ENCODE data around the gene PDE10A.
"Not testable (repeated sequence)": the region's sequence is repeated elsewhere in the genome, so short reads cannot be mapped to it uniquely, and the experiment has no call there.

Gene PDE10A

GRCh38 chr6:165558097-165558496 is 104.9 kb downstream of the PDE10A start:
- H3K4me3 Mint-ChIP-seq, H3K27ac Mint-ChIP-seq, CTCF ChIA-PET, DNase-seq, H3K36me3 Mint-ChIP-seq, H3K27me3 Mint-ChIP-seq, H3K4me1 Mint-ChIP-seq: not testable (repeated sequence)
- H3K9me3 Mint-ChIP-seq = peaks cover 13% of the 10 kb centered on the region

GRCh38 chr6:165557674-165558073 is 105.4 kb downstream of the PDE10A start:
- H3K27me3 Mint-ChIP-seq = no peaks in the 10 kb centered on the region
- no peak for DNase-seq
- CTCF ChIA-PET = no interaction called here
- no peaks in the 10 kb centered on the region for H3K4me1 Mint-ChIP-seq
- peaks cover 13% of the 10 kb centered on the region for H3K9me3 Mint-ChIP-seq
- H3K27ac Mint-ChIP-seq = no peak overlapping the region
- no peak overlapping the region for H3K4me3 Mint-ChIP-seq
- H3K36me3 Mint-ChIP-seq = no peaks in the 10 kb centered on the region

- DNase-seq = no peak
- no peaks in the 10 kb centered on the region for H3K36me3 Mint-ChIP-seq
- CTCF ChIA-PET = no interaction called here
- H3K4me1 Mint-ChIP-seq = no peaks in the 10 kb centered on the region
- peaks cover 13% of the 10 kb centered on the region for H3K9me3 Mint-ChIP-seq
- H3K4me3 Mint-ChIP-seq = no peak overlapping the region
- H3K27me3 Mint-ChIP-seq = no peaks in the 10 kb centered on the region
- H3K27ac Mint-ChIP-seq = no peak overlapping the region
Measured at GRCh38 chr6:165556116-165556843, 106.8 kb downstream of the PDE10A start.

GRCh38 chr6:165554644-165555043 is 108.4 kb downstream of the PDE10A start:
- H3K36me3 Mint-ChIP-seq, CTCF ChIA-PET: not testable (repeated sequence)

GRCh38 chr6:165552248-165552736 is 110.7 kb downstream of the PDE10A start:
- H3K9me3 Mint-ChIP-seq = no peaks in the 10 kb centered on the region
- no peak overlapping the region for H3K27ac Mint-ChIP-seq
- H3K4me3 Mint-ChIP-seq = no peak overlapping the region
- H3K27me3 Mint-ChIP-seq = no peaks in the 10 kb centered on the region
- CTCF ChIA-PET = no interaction called here
- H3K36me3 Mint-ChIP-seq = no peaks in the 10 kb centered on the region
- DNase-seq = no peak
- H3K4me1 Mint-ChIP-seq = no peaks in the 10 kb centered on the region

More at GRCh38 chr6:165554644-165555043, 108.4 kb downstream of the PDE10A start:
- H3K27me3 Mint-ChIP-seq, H3K9me3 Mint-ChIP-seq, H3K4me3 Mint-ChIP-seq, H3K4me1 Mint-ChIP-seq, H3K27ac Mint-ChIP-seq, DNase-seq: not testable (repeated sequence)

- H3K27ac Mint-ChIP-seq = no peak overlapping the region
- no peak for DNase-seq
- H3K27me3 Mint-ChIP-seq = no peaks in the 10 kb centered on the region
- CTCF ChIA-PET = no interaction called here
- no peak overlapping the region for H3K4me3 Mint-ChIP-seq
- H3K4me1 Mint-ChIP-seq = no peaks in the 10 kb centered on the region
- no peaks in the 10 kb centered on the region for H3K36me3 Mint-ChIP-seq
- H3K9me3 Mint-ChIP-seq = no peaks in the 10 kb centered on the region
Measured at GRCh38 chr6:165551828-165552227, 111.2 kb downstream of the PDE10A start.

- Mint-ChIP-seq H3K9me3 (no peaks in the 10 kb centered on the region), H3K4me3 (no peak overlapping the region), H3K27me3 (no peaks in the 10 kb centered on the region), H3K36me3 (no peaks in the 10 kb centered on the region), H3K4me1 (no peaks in the 10 kb centered on the region), H3K27ac (no peak overlapping the region)
- CTCF ChIA-PET = no interaction called here
- DNase-seq = no peak
Measured at GRCh38 chr6:165548450-165548849, 114.6 kb downstream of the PDE10A start.

GRCh38 chr6:165545806-165546205 is 117.2 kb downstream of the PDE10A start:
- CTCF ChIA-PET = no interaction called here
- Mint-ChIP-seq H3K27ac (no peak overlapping the region), H3K36me3 (no peaks in the 10 kb centered on the region), H3K4me1 (no peaks in the 10 kb centered on the region), H3K9me3 (peaks cover 2% of the 10 kb centered on the region), H3K27me3 (no peaks in the 10 kb centered on the region), H3K4me3 (no peak overlapping the region)
- no peak for DNase-seq

- no peak for DNase-seq
- Mint-ChIP-seq H3K36me3 (no peaks in the 10 kb centered on the region), H3K27ac (no peak overlapping the region), H3K4me1 (no peaks in the 10 kb centered on the region), H3K27me3 (no peaks in the 10 kb centered on the region), H3K9me3 (peaks cover 4% of the 10 kb centered on the region), H3K4me3 (no peak overlapping the region)
- CTCF ChIA-PET = no interaction called here
Measured at GRCh38 chr6:165543781-165544180, 119.3 kb downstream of the PDE10A start.

GRCh38 chr6:165536911-165537310 is 126.1 kb downstream of the PDE10A start:
- Mint-ChIP-seq H3K9me3 (peaks cover 4% of the 10 kb centered on the region), H3K36me3 (no peaks in the 10 kb centered on the region), H3K4me1 (no peaks in the 10 kb centered on the region), H3K27ac (no peak overlapping the region), H3K27me3 (no peaks in the 10 kb centered on the region), H3K4me3 (no peak overlapping the region)
- CTCF ChIA-PET = no interaction called here
- DNase-seq = no peak

- peaks cover 3% of the 10 kb centered on the region for H3K9me3 Mint-ChIP-seq
- CTCF ChIA-PET = no interaction called here
- H3K27me3 Mint-ChIP-seq = no peaks in the 10 kb centered on the region
- no peaks in the 10 kb centered on the region for H3K4me1 Mint-ChIP-seq
- H3K4me3 Mint-ChIP-seq = no peak overlapping the region
- DNase-seq = no peak
- no peaks in the 10 kb centered on the region for H3K36me3 Mint-ChIP-seq
- no peak overlapping the region for H3K27ac Mint-ChIP-seq
Measured at GRCh38 chr6:165519316-165519715, 143.7 kb downstream of the PDE10A start.

- CTCF ChIA-PET = no interaction called here
- Mint-ChIP-seq H3K4me1 (peaks cover 6% of the 10 kb centered on the region), H3K4me3 (no peak overlapping the region), H3K27me3 (no peaks in the 10 kb centered on the region), H3K27ac (no peak overlapping the region), H3K36me3 (no peaks in the 10 kb centered on the region), H3K9me3 (peaks cover 1% of the 10 kb centered on the region)
- no peak for DNase-seq
Measured at GRCh38 chr6:165515963-165516624, 146.9 kb downstream of the PDE10A start.

- no peak overlapping the region for H3K27ac Mint-ChIP-seq
- no peaks in the 10 kb centered on the region for H3K27me3 Mint-ChIP-seq
- H3K9me3 Mint-ChIP-seq = peaks cover 1% of the 10 kb centered on the region
- no peak overlapping the region for H3K4me3 Mint-ChIP-seq
- CTCF ChIA-PET = no interaction called here
- H3K36me3 Mint-ChIP-seq = no peaks in the 10 kb centered on the region
- DNase-seq = no peak
- H3K4me1 Mint-ChIP-seq = peaks cover 6% of the 10 kb centered on the region
Measured at GRCh38 chr6:165514621-165515020, 148.4 kb downstream of the PDE10A start.

GRCh38 chr6:165511807-165512206 is 151.2 kb downstream of the PDE10A start:
- CTCF ChIA-PET = no interaction called here
- DNase-seq = no peak
- Mint-ChIP-seq H3K36me3 (no peaks in the 10 kb centered on the region), H3K27me3 (no peaks in the 10 kb centered on the region), H3K4me1 (peaks cover 6% of the 10 kb centered on the region), H3K4me3 (no peak overlapping the region), H3K27ac (no peak overlapping the region), H3K9me3 (no peaks in the 10 kb centered on the region)

GRCh38 chr6:165508321-165508869 is 154.6 kb downstream of the PDE10A start:
- no peaks in the 10 kb centered on the region for H3K27me3 Mint-ChIP-seq
- no peak overlapping the region for H3K4me3 Mint-ChIP-seq
- no peak for DNase-seq
- CTCF ChIA-PET = no interaction called here
- no peak overlapping the region for H3K27ac Mint-ChIP-seq
- H3K36me3 Mint-ChIP-seq = no peaks in the 10 kb centered on the region
- H3K9me3 Mint-ChIP-seq = no peaks in the 10 kb centered on the region
- peaks cover 6% of the 10 kb centered on the region for H3K4me1 Mint-ChIP-seq

Data from activated naive CD4-positive, alpha-beta T cell treated with anti-CD3 and anti-CD28 coated beads, Interleukin-2, amount 10 ng/mL, durations not matched to agents 7 days and 5 days (primary cell).